GM12878 (cell line): ENCODE results near the gene DLX6. TPM values are rescaled to one million over a fixed set of nuclear protein-coding genes. Genes with fewer than 3 reads are reported as not detected.

Experiments
- ATAC-seq: fragments of 200-7000 bp; cut with Tn5 transposase; 3 replicates; pipeline ENCODE4 v1.9.1; 2020; ENCODE audit warnings: mild to moderate bottlenecking, moderate library complexity
- BruUV-seq: library from RNA; stranded (reverse); fragments of 400-500 nt; replicated peaks from 2 replicates; lab custom pipeline; 2021; lab: Mats Ljungman, UMichigan
- CTCF ChIA-PET: fragments of 300-600 bp; sonication (Branson Sonifier 250); formaldehyde crosslinking; extraction: SDS; loops from one replicate; lab custom pipeline; 2021; ENCODE audit warnings: inconsistent platforms; lab: Yijun Ruan, JAX
- POLR2A ChIA-PET: fragments of 350-600 bp; formaldehyde crosslinking; extraction: SDS; loops from one replicate; lab custom pipeline; 2021; ENCODE audit warnings: inconsistent platforms; lab: Charles Lee
- RAD21 ChIA-PET: fragments of 300-600 bp; sonication (Branson Sonifier 250); formaldehyde crosslinking; loops from one replicate; lab custom pipeline; 2023; ENCODE audit warnings: antibody characterized with exemption; ENCODE audit not compliant: unreplicated experiment; lab: Charles Lee
- SMC1A ChIA-PET: fragments of 300-600 bp; sonication (Branson Sonifier 250); formaldehyde crosslinking; loops from one replicate; lab custom pipeline; 2023; ENCODE audit not compliant: unreplicated experiment, uncharacterized antibody; lab: Charles Lee
- DNase-seq: peaks from one replicate; pipeline ENCODE4 v3.0.0-alpha.2; 2011; ENCODE audit warnings: low read depth, low spot score
- FAIRE-seq: peaks from 3 replicates; lab custom pipeline; 2011; peaks lifted over from hg19 to GRCh38; lab: Jason Lieb, UNC
- H2AFZ ChIP-seq: 2 replicates; pipeline ENCODE4 v1.6.0; 2011; ENCODE audit warnings: low read depth, low read length, control low read depth; ENCODE audit not compliant: control insufficient read depth
- H3K27ac ChIP-seq: 2 replicates; pipeline ENCODE4 v1.5.1; 2011; ENCODE audit warnings: control low read depth; ENCODE audit not compliant: control insufficient read depth, insufficient read depth
- H3K27me3 ChIP-seq, 2 experiments: replicated peaks in 1 of 2; 2 replicates each; pipeline versions ENCODE4 v1.6.0 to v1.6.1; 2011; ENCODE audit warnings: low read length in 1 of 2; ENCODE audit not compliant: control insufficient read depth in 2 of 2, insufficient read depth in 2 of 2
- H3K36me3 ChIP-seq, 2 experiments: 2 replicates each; pipeline ENCODE4 v1.5.1; 2011; ENCODE audit warnings: low read length in 1 of 2; ENCODE audit not compliant: control insufficient read depth in 2 of 2, insufficient read depth in 2 of 2
- H3K4me1 ChIP-seq: 2 replicates; pipeline ENCODE4 v1.6.1; 2011; ENCODE audit warnings: mild to moderate bottlenecking, low read length, moderate library complexity, mixed read lengths; ENCODE audit not compliant: control insufficient read depth, insufficient read depth
- H3K4me2 ChIP-seq: 2 replicates; pipeline ENCODE4 v1.6.0; 2011; ENCODE audit warnings: control low read depth; ENCODE audit not compliant: control insufficient read depth, insufficient read depth
- H3K4me3 ChIP-seq: fragments of 200-600 bp; sonication (generic); 2 replicates; pipeline ENCODE4 v1.5.1; 2016
- H3K79me2 ChIP-seq: 2 replicates; pipeline ENCODE4 v1.6.0; 2011; ENCODE audit warnings: low read length; ENCODE audit not compliant: control insufficient read depth, insufficient read depth
- H3K9ac ChIP-seq: 2 replicates; pipeline ENCODE4 v1.8.0; 2011; ENCODE audit warnings: low read length, control low read depth, mixed read lengths; ENCODE audit not compliant: control insufficient read depth, insufficient read depth
- H3K9me3 ChIP-seq: replicated peaks from 3 replicates; pipeline ENCODE4 v1.5.1; 2011; ENCODE audit warnings: mild to moderate bottlenecking, low read length; ENCODE audit not compliant: control insufficient read depth, insufficient read depth
- H4K20me1 ChIP-seq: 2 replicates; pipeline ENCODE4 v1.6.0; 2011; ENCODE audit not compliant: control insufficient read depth, insufficient read depth
- BCL11A ChIP-seq: IDR thresholded peaks from 2 replicates; pipeline ENCODE4 v1.6.1; 2011; ENCODE audit warnings: low read depth, low read length
- EED ChIP-seq: sonication (generic); IDR thresholded peaks from 2 replicates; pipeline ENCODE4 v1.6.1; 2016; ENCODE audit warnings: antibody characterized with exemption, low read depth
- EZH2 ChIP-seq: IDR thresholded peaks from 2 replicates; pipeline ENCODE4 v1.6.1; 2012; ENCODE audit warnings: low read depth, mild to moderate bottlenecking, control low read depth, inconsistent platforms, low read length, borderline replicate concordance; ENCODE audit not compliant: control insufficient read depth
- IKZF2 ChIP-seq, 2 experiments: fragments of 450-650 bp; IDR thresholded peaks; 2 replicates each; pipeline ENCODE4 v1.6.1; 2017; ENCODE audit warnings: mild to moderate bottlenecking in 2 of 2, moderate library complexity in 2 of 2
- KDM1A ChIP-seq: fragments of 200-600 bp; sonication (generic); IDR thresholded peaks from 2 replicates; pipeline ENCODE4 v1.6.1; 2016; ENCODE audit warnings: borderline replicate concordance
- MEF2B ChIP-seq: fragments of 450-650 bp; IDR thresholded peaks from 2 replicates; pipeline ENCODE4 v1.6.1; 2018; ENCODE audit warnings: mild to moderate bottlenecking, moderate library complexity; ENCODE audit not compliant: partially characterized antibody, poor library complexity, severe bottlenecking
- NR2C1 ChIP-seq: fragments of 450-650 bp; IDR thresholded peaks from 2 replicates; pipeline ENCODE4 v1.6.1; 2017; ENCODE audit warnings: antibody characterized with exemption, mild to moderate bottlenecking, moderate library complexity
- SMAD1 ChIP-seq: fragments of 450-650 bp; IDR thresholded peaks from 2 replicates; pipeline ENCODE4 v1.6.1; 2018; ENCODE audit warnings: mild to moderate bottlenecking, low read depth; ENCODE audit not compliant: partially characterized antibody
- ZBTB33 ChIP-seq: fragments of 450-650 bp; IDR thresholded peaks from 2 replicates; pipeline ENCODE4 v1.6.1; 2017; ENCODE audit warnings: mild to moderate bottlenecking
- ZBTB40 ChIP-seq: fragments of 450-650 bp; IDR thresholded peaks from 2 replicates; pipeline ENCODE4 v1.6.1; 2016; ENCODE audit warnings: mild to moderate bottlenecking, moderate library complexity, borderline replicate concordance
- WGBS: methylation state at CpG from one replicate; pipeline ENCODE4 v1.1.6; 2016; ENCODE audit warnings: low lambda C conversion rate; ENCODE audit not compliant: insufficient replicate concordance, insufficient coverage; ENCODE audit errors: missing lambda C conversion rate; 5-methylcytosine and 5-hydroxymethylcytosine counted together
- in situ Hi-C: fragments of 300-500 bp; cut with MboI; formaldehyde crosslinking; loops from 9 replicates; pipeline ENCODE4 v1.14.3; 2018; ENCODE audit warnings: mixed read lengths
- intact Hi-C: fragments of 100-400 bp; cut with micrococcal nuclease; formaldehyde crosslinking; loops from one replicate; pipeline ENCODE4 v1.14.2; 2022; ENCODE audit not compliant: unreplicated experiment
- polyA plus RNA-seq, 11 experiments: library from polyadenylated mRNA; depleted of rRNA in 4 of 11; unstranded in 6 of 11; stranded (reverse) in 5 of 11; fragments of >200 nt; fragmentation: Nextera tagmentation in 4 of 11; fragmentation: Illumina TruSeq in 1 of 11; extraction: Ambion mirVana in 4 of 11; extraction: Trizol in 1 of 11; gene quantifications; 1 replicate in 1 of 11; 2 replicates in 10 of 11; pipeline versions ENCODE4 v1.2.1 to v1.2.3, GENCODE V29; 2011 to 2016; ENCODE audit warnings: inconsistent platforms in 2 of 11, missing spikeins in 2 of 11, low read depth in 1 of 11
- total RNA-seq, 4 experiments: library from RNA; depleted of rRNA in 3 of 4; stranded (reverse); fragments of >200 nt in 3 of 4; fragmentation: Illumina TruSeq in 1 of 4; extraction: Trizol in 1 of 4; gene quantifications; 2 replicates each; pipeline versions ENCODE4 v1.2.1 to v1.2.3, GENCODE V29; 2013 to 2021

DLX6 gene
- total and polyA plus RNA-seq, 10 of the 15 experiments (the other 5 are each of a cell fraction or from before 2014, with no cell fraction given): not detected

GRCh38 chr7:97001221-97001620 lies 4.1 kb upstream of the DLX6 start:
- POLR2A ChIA-PET: no interaction called here
- in situ Hi-C loops (no loop called here), intact Hi-C loops (no loop called here)
- H3K27me3 ChIP-seq: peaks cover 11 to 17% of the 10 kb centered on the region in 2 experiments
- CTCF ChIA-PET: no interaction called here
- H3K4me3 ChIP-seq: no peak overlapping the region
- SMC1A ChIA-PET: no interaction called here
- RAD21 ChIA-PET: no interaction called here
- H3K9ac ChIP-seq: no peak overlapping the region
- H3K4me2 ChIP-seq: no peak overlapping the region
- no peak overlapping the region for H3K27ac ChIP-seq
- no TSS peak for BruUV-seq
- no peak for TF ChIP-seq KDM1A
- H3K79me2 ChIP-seq: no peaks in the 10 kb centered on the region
- ATAC-seq (no peak), FAIRE-seq (no peak), DNase-seq (no peak)
- H3K4me1 ChIP-seq: no peaks in the 10 kb centered on the region
- WGBS: 0% methylated on average over 3 of the region's 3 CpGs
- H2AFZ ChIP-seq: no peak overlapping the region
- no peaks in the 10 kb centered on the region for H3K36me3 ChIP-seq
- H4K20me1 ChIP-seq: no peaks in the 10 kb centered on the region
- H3K9me3 ChIP-seq: peaks cover 2% of the 10 kb centered on the region; the same call in 2 of the 3 replicates

GRCh38 chr7:97001656-97002554 lies 3.4 kb upstream of the DLX6 start:
- ChIA-PET CTCF (no interaction called here), RAD21 (no interaction called here), POLR2A (no interaction called here), SMC1A (no interaction called here)
- H3K9me3 ChIP-seq: peaks cover 2% of the 10 kb centered on the region; the same call in 2 of the 3 replicates
- 48% methylated on average over 38 of the region's 39 CpGs for WGBS
- H3K27ac ChIP-seq: no peak overlapping the region
- intact Hi-C loops: no loop called here
- in situ Hi-C loops: no loop called here
- no peak overlapping the region for H3K4me3 ChIP-seq
- no peak overlapping the region for H2AFZ ChIP-seq
- FAIRE-seq: no peak
- H3K4me1 ChIP-seq: no peaks in the 10 kb centered on the region
- no peak for DNase-seq
- peaks cover 14 to 20% of the 10 kb centered on the region in 2 experiments for H3K27me3 ChIP-seq
- no peak overlapping the region for H3K9ac ChIP-seq
- H3K79me2 ChIP-seq: no peaks in the 10 kb centered on the region
- H4K20me1 ChIP-seq: no peaks in the 10 kb centered on the region
- no peaks in the 10 kb centered on the region for H3K36me3 ChIP-seq
- ATAC-seq: no peak
- H3K4me2 ChIP-seq: no peak overlapping the region
- BruUV-seq: no TSS peak
- TF ChIP-seq ZBTB33 (no peak), SMAD1 (no peak), IKZF2 (IDR thresholded peaks at IDR 0.05) (no peak), ZBTB40 (no peak), NR2C1 (no peak), EZH2 (no peak), MEF2B (no peak), EED (no peak), BCL11A (no peak)
